Measurements from ENCODE around the gene CD53.

Gene CD53

DNA sequence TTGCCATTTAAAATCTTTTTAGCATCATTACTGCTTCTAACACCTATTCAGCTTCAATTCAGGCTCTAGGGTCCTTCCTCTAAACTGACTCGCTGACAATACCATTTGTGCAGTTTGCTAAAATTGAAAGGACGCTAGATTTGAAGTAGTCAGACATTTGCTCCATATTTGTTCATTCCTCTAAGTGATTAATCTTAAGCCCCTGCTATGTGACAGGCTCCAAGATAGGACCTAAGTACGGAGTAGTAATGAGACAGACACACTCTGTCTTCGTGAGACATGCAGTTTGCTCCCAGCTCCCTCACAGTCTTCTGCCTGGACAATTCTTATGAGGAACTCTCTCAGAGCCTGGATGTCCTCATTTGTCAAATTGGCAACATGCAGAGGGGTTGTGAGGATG lies 26.1 kb upstream of the CD53 start:
- H3K4me3 ChIP-seq (ENCODE audit: insufficient read depth in 1 of 2, low read depth in 1 of 2, low read length in 2 of 2) = no peak overlapping the region
- 70% methylated on average over 4 of the region's 4 CpGs for WGBS

DNA sequence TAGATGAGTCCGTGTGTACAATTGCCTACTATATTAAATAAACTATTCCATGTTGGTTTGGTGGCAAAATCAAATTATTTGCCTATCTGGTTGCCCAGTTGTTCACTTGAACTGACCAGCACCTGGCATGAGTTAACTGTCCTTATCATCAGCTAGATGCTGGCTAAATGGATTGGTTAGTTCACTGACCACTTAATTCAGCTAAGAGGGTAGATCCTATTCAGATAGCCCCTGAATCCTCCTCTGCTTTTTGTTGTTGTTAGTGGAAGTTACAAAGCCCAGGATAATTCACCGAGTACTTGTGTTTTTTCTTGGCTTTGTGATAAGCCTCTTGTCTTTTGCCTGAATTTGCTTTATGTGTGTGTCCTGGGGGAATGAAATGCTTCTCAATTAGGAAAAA lies 22.8 kb upstream of the CD53 start:
- H3K36me3 ChIP-seq (ENCODE audit: control insufficient read depth in 1 of 2, insufficient read depth in 2 of 2, low read depth in 1 of 2, low read length in 2 of 2) = no peaks in the 10 kb centered on the region
- no peak for DNase-seq
- H3K9ac ChIP-seq (ENCODE audit: low read length) = no peak overlapping the region
- no peak overlapping the region for H2AK5ac ChIP-seq (ENCODE audit: low read length, severe bottlenecking)
- no peak overlapping the region for H2BK12ac ChIP-seq (ENCODE audit: low read length in 2 of 2)
- no peak overlapping the region for H4K91ac ChIP-seq (ENCODE audit: low read length)
- H3K23ac ChIP-seq (ENCODE audit: low read length in 2 of 2) = no peak overlapping the region
- H2BK15ac ChIP-seq (ENCODE audit: low read depth, poor library complexity, severe bottlenecking) = no peak overlapping the region
- no peak overlapping the region for H4K8ac ChIP-seq (ENCODE audit: low read length)
- no peak overlapping the region for H3K27ac ChIP-seq (ENCODE audit: low read length, poor library complexity, severe bottlenecking)
- H3K4me2 ChIP-seq (ENCODE audit: low read length, poor library complexity, severe bottlenecking) = no peak overlapping the region
- H2BK5ac ChIP-seq (ENCODE audit: low read depth, low read length, poor library complexity, severe bottlenecking) = no peak overlapping the region
- no peaks in the 10 kb centered on the region for H3K79me1 ChIP-seq (replicated peaks; ENCODE audit: low read length, poor library complexity, severe bottlenecking)
- H3K14ac ChIP-seq (ENCODE audit: low read length in 2 of 2) = no peak overlapping the region
- H3K9me3 ChIP-seq (ENCODE audit: control insufficient read depth, low read length) = no peaks in the 10 kb centered on the region
- H3K27me3 ChIP-seq (ENCODE audit: control insufficient read depth in 1 of 2, insufficient read depth in 1 of 2, low read length in 2 of 2) = peaks cover 0 to 7% of the 10 kb centered on the region in 2 experiments
- no peak overlapping the region for H2AFZ ChIP-seq (ENCODE audit: low read depth, low read length)
- no peaks in the 10 kb centered on the region for H3K4me1 ChIP-seq (ENCODE audit: control insufficient read depth, insufficient read depth, low read depth, low read length)
- 33% methylated on average over 1 of the region's 2 CpGs for WGBS
- no peak overlapping the region for H3K4me3 ChIP-seq (ENCODE audit: insufficient read depth in 1 of 2, low read depth in 1 of 2, low read length in 2 of 2)
- H2BK120ac ChIP-seq (ENCODE audit: low read depth, low read length) = no peak overlapping the region
- H3K18ac ChIP-seq (ENCODE audit: low read depth in 1 of 2, low read length in 2 of 2) = no peak overlapping the region
- H3K4ac ChIP-seq (ENCODE audit: low read depth in 1 of 2, low read length in 2 of 2) = no peak overlapping the region

More for the DNA sequence above, 26.1 kb upstream of the CD53 start:
- no peak overlapping the region for H2AK5ac ChIP-seq (ENCODE audit: low read length, severe bottlenecking)
- H3K9ac ChIP-seq (ENCODE audit: low read length) = no peak overlapping the region
- no peaks in the 10 kb centered on the region for H3K79me1 ChIP-seq (replicated peaks; ENCODE audit: low read length, poor library complexity, severe bottlenecking)
- H3K4me2 ChIP-seq (ENCODE audit: low read length, poor library complexity, severe bottlenecking) = no peak overlapping the region
- H3K27me3 ChIP-seq (ENCODE audit: control insufficient read depth in 1 of 2, insufficient read depth in 1 of 2, low read length in 2 of 2) = peaks cover 0 to 7% of the 10 kb centered on the region in 2 experiments
- H3K23ac ChIP-seq (ENCODE audit: low read length in 2 of 2) = no peak overlapping the region
- H2BK15ac ChIP-seq (ENCODE audit: low read depth, poor library complexity, severe bottlenecking) = no peak overlapping the region
- H3K4ac ChIP-seq (ENCODE audit: low read depth in 1 of 2, low read length in 2 of 2) = no peak overlapping the region
- H3K18ac ChIP-seq (ENCODE audit: low read depth in 1 of 2, low read length in 2 of 2) = no peak overlapping the region
- H3K14ac ChIP-seq (ENCODE audit: low read length in 2 of 2) = no peak overlapping the region
- H2BK12ac ChIP-seq (ENCODE audit: low read length in 2 of 2) = no peak overlapping the region
- H3K27ac ChIP-seq (ENCODE audit: low read length, poor library complexity, severe bottlenecking) = no peak overlapping the region
- no peak overlapping the region for H2AFZ ChIP-seq (ENCODE audit: low read depth, low read length)
- H4K8ac ChIP-seq (ENCODE audit: low read length) = no peak overlapping the region
- H3K9me3 ChIP-seq (ENCODE audit: control insufficient read depth, low read length) = no peaks in the 10 kb centered on the region
- no peak for DNase-seq
- H2BK120ac ChIP-seq (ENCODE audit: low read depth, low read length) = no peak overlapping the region
- no peak overlapping the region for H4K91ac ChIP-seq (ENCODE audit: low read length)
- no peak overlapping the region for H2BK5ac ChIP-seq (ENCODE audit: low read depth, low read length, poor library complexity, severe bottlenecking)
- no peaks in the 10 kb centered on the region for H3K4me1 ChIP-seq (ENCODE audit: control insufficient read depth, insufficient read depth, low read depth, low read length)
- no peaks in the 10 kb centered on the region for H3K36me3 ChIP-seq (ENCODE audit: control insufficient read depth in 1 of 2, insufficient read depth in 2 of 2, low read depth in 1 of 2, low read length in 2 of 2)

DNA sequence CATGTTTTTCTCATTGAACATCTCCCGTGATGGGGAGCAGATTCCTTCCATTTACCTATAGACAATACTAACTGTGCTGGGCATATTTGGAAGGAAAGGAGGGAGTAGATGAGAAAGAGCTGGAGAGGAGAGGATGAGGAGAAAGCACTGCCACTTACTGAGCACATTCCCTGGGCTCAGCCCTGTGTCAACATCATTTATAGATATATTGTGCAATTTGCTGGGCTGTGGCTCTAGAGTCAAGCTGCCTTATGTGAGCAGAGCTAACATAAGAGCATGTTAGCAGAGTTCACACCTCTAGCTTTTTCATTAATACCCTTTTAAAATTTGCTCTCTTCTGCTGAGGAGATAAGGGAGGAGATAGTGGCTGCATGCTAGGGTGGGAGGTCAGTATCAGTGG lies 22.3 kb upstream of the CD53 start:
- H3K18ac ChIP-seq (ENCODE audit: low read depth in 1 of 2, low read length in 2 of 2) = no peak overlapping the region
- no peak overlapping the region for H3K14ac ChIP-seq (ENCODE audit: low read length in 2 of 2)
- H4K8ac ChIP-seq (ENCODE audit: low read length) = no peak overlapping the region
- H3K27me3 ChIP-seq (ENCODE audit: control insufficient read depth in 1 of 2, insufficient read depth in 1 of 2, low read length in 2 of 2) = peaks cover 0 to 7% of the 10 kb centered on the region in 2 experiments
- no peak overlapping the region for H3K27ac ChIP-seq (ENCODE audit: low read length, poor library complexity, severe bottlenecking)
- no peak overlapping the region for H2BK5ac ChIP-seq (ENCODE audit: low read depth, low read length, poor library complexity, severe bottlenecking)
- H3K23ac ChIP-seq (ENCODE audit: low read length in 2 of 2) = no peak overlapping the region
- no CpG with 5 or more reads among the region's 1 CpG for WGBS
- no peak overlapping the region for H3K4ac ChIP-seq (ENCODE audit: low read depth in 1 of 2, low read length in 2 of 2)
- H4K91ac ChIP-seq (ENCODE audit: low read length) = no peak overlapping the region
- H3K9me3 ChIP-seq (ENCODE audit: control insufficient read depth, low read length) = no peaks in the 10 kb centered on the region
- H3K4me1 ChIP-seq (ENCODE audit: control insufficient read depth, insufficient read depth, low read depth, low read length) = no peaks in the 10 kb centered on the region
- no peak overlapping the region for H2BK120ac ChIP-seq (ENCODE audit: low read depth, low read length)
- H3K4me2 ChIP-seq (ENCODE audit: low read length, poor library complexity, severe bottlenecking) = no peak overlapping the region
- no peaks in the 10 kb centered on the region for H3K79me1 ChIP-seq (replicated peaks; ENCODE audit: low read length, poor library complexity, severe bottlenecking)
- H2BK12ac ChIP-seq (ENCODE audit: low read length in 2 of 2) = no peak overlapping the region
- H3K9ac ChIP-seq (ENCODE audit: low read length) = no peak overlapping the region
- H2AFZ ChIP-seq (ENCODE audit: low read depth, low read length) = no peak overlapping the region
- no peak overlapping the region for H3K4me3 ChIP-seq (ENCODE audit: insufficient read depth in 1 of 2, low read depth in 1 of 2, low read length in 2 of 2)
- no peak overlapping the region for H2BK15ac ChIP-seq (ENCODE audit: low read depth, poor library complexity, severe bottlenecking)
- no peaks in the 10 kb centered on the region for H3K36me3 ChIP-seq (ENCODE audit: control insufficient read depth in 1 of 2, insufficient read depth in 2 of 2, low read depth in 1 of 2, low read length in 2 of 2)
- no peak overlapping the region for H2AK5ac ChIP-seq (ENCODE audit: low read length, severe bottlenecking)
- no peak for DNase-seq

DNA sequence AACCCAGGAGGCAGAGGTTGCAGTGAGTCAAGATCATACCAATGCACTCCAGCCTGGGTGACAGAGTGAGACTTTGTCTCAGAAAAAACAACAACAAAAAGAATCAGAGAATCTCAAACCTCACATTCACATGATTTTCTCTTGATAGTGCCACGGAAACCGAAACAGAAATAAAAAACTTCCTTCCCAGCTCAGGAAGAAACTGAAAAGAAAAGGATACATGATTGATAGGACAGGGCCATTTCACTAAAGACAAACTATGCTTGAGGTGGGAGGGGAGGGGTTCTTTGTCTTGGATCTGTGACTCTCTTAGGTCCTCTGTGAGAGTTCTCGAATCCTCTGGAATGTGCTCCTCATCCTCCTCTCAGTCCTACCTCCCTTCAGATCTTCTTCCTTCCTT lies 19.8 kb upstream of the CD53 start:
- Histone ChIP-seq H3K9ac (ENCODE audit: low read length) (no peak overlapping the region), H4K8ac (ENCODE audit: low read length) (no peak overlapping the region), H3K18ac (ENCODE audit: low read depth in 1 of 2, low read length in 2 of 2) (no peak overlapping the region), H3K4me1 (ENCODE audit: control insufficient read depth, insufficient read depth, low read depth, low read length) (no peaks in the 10 kb centered on the region), H3K27me3 (ENCODE audit: control insufficient read depth in 1 of 2, insufficient read depth in 1 of 2, low read length in 2 of 2) (peaks cover 0 to 7% of the 10 kb centered on the region in 2 experiments), H2BK5ac (ENCODE audit: low read depth, low read length, poor library complexity, severe bottlenecking) (no peak overlapping the region), H3K14ac (ENCODE audit: low read length in 2 of 2) (no peak overlapping the region), H3K9me3 (ENCODE audit: control insufficient read depth, low read length) (no peaks in the 10 kb centered on the region), H2AK5ac (ENCODE audit: low read length, severe bottlenecking) (no peak overlapping the region), H3K4ac (ENCODE audit: low read depth in 1 of 2, low read length in 2 of 2) (no peak overlapping the region), H3K27ac (ENCODE audit: low read length, poor library complexity, severe bottlenecking) (no peak overlapping the region), H3K4me3 (ENCODE audit: insufficient read depth in 1 of 2, low read depth in 1 of 2, low read length in 2 of 2) (no peak overlapping the region), H2BK15ac (ENCODE audit: low read depth, poor library complexity, severe bottlenecking) (no peak overlapping the region), H2BK120ac (ENCODE audit: low read depth, low read length) (no peak overlapping the region), H2AFZ (ENCODE audit: low read depth, low read length) (no peak overlapping the region), H3K23ac (ENCODE audit: low read length in 2 of 2) (no peak overlapping the region), H3K79me1 (replicated peaks; ENCODE audit: low read length, poor library complexity, severe bottlenecking) (no peaks in the 10 kb centered on the region), H3K4me2 (ENCODE audit: low read length, poor library complexity, severe bottlenecking) (no peak overlapping the region), H3K36me3 (ENCODE audit: control insufficient read depth in 1 of 2, insufficient read depth in 2 of 2, low read depth in 1 of 2, low read length in 2 of 2) (no peaks in the 10 kb centered on the region), H2BK12ac (ENCODE audit: low read length in 2 of 2) (no peak overlapping the region), H4K91ac (ENCODE audit: low read length) (no peak overlapping the region)
- no peak for DNase-seq
- WGBS = no CpG with 5 or more reads among the region's 3 CpGs
